Endothelial cell of hepatic sinusoid (primary cell): Measurements from ENCODE around the gene KIF25.

ENCODE experiments used
- in situ Hi-C: cut with HindIII; loops from 2 replicates; pipeline ENCODE4 v1.10.0; 2017; ENCODE audit warnings: low sequenced_read_pairs

KIF25 gene

DNA sequence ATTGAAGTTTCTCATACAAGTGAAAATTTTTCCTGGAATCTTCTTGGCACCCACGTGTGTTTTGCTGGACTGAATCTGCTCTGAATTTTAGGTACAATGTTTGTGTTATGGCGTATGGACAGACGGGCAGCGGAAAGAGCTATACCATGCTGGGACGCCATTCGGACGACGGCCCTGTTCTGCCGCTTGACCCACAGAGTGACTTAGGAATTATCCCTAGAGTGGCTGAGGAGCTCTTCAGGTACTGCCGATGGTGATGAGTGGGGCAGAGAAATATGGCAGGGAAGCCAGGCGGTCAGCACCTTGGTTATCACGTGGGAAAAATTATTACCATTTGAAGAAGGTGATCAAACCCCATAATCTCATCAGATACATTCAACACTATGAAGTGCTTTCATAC is 36.3 kb downstream of the KIF25 start:
- in situ Hi-C loops: loop anchor here (5.0 kb wide), 2 partner anchors 36 to 89 kb away; partner anchors contain the start of gene KIF25

DNA sequence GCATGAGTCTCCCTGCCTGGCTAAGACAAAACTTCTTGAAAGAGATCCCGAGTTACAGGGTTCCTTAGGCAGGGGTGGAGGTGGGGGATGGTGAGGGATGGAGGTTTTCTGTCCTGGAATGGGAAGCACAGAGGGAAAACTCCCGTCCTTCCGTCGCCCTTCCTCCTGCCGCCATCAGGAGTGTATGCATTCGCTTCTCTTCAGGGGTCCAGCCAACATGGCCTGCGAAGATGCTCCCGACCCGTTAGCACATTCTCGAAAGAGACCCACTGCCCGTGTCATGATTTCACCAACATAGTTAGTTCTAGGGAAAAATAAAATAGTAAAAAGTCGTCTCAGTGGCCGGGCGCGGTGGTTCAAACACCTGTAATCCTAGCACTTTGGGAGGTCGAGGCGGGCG is 37.1 kb downstream of the KIF25 start:
- in situ Hi-C loops: loop anchor here (5.0 kb wide), 2 partner anchors 37 to 88 kb away; partner anchors contain the start of gene KIF25

DNA sequence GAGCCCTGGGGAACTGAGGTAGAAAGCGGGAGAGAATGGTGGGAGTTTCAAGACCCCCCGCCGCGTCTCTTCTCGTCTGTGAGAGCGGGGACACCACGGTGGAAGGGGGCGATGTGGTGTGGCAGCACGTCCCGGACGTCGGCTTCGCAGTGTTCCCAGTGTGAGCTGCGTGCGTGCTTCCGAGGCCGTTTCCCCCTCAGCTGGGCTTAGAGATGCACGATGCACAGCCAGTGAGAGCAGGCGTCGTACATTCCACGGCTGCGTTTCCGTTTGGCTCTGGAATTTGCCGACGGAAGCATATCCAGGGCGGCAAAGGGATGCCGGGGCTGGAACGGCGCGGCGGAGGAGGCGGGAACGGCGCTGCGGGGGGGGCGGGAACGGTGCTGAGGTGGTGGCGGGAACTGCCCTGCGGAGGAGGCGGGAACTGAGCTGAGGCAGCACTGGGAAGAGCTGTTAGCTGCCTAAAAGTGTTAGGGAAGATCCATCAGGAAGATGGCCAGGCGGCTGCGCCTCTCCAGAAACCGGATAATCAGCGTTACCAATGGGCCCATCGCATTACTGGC is 37.7 kb downstream of the KIF25 start:
- in situ Hi-C loops: no loop called here

DNA sequence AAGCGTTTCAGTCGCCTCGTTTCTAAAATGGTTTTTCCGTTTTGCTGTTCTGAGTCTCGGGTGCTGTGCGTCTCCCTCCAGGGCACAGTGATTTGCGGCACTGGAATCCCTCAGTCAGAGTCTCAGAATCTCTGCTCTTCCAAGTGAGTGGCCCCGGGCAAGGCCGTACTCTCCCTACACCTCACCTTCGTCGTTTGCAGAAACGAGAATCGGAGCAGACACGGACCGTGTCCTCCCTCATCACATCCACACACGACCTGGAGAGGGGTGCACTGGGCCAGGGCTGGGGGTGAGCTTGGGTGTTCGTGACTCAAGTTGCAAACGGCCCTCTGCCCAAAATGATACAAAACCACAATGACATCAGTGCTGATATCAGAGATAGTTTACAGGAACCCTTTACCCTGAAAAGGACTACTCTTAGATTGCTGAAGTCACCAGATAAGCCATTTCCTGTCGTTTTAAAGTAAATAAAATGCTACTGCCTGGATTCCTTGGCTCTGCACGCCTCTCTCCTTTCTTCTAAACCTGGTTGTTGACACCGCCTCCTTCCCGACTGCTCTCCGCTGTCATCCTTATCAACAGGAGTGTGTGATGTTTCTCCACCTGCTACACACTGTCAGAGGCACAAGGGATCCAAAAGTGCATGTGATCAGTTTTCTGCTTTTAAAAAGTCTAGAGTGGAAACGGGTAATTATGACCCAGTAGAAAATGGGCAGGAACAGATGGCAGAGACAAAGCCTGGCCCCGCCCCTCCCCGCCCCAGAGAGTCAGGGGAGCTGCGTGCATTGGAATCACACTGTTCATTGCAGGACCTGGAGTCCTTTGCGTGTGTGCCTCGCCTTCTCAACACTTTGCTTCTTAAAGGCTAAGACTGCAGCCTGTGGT is 38.4 kb downstream of the KIF25 start:
- in situ Hi-C loops: no loop called here

GRCh38 chr6:168037242-168037641 is 39.8 kb downstream of the KIF25 start:
- in situ Hi-C loops: no loop called here

GRCh38 chr6:168037856-168038255 is 40.4 kb downstream of the KIF25 start:
- in situ Hi-C loops: no loop called here

DNA sequence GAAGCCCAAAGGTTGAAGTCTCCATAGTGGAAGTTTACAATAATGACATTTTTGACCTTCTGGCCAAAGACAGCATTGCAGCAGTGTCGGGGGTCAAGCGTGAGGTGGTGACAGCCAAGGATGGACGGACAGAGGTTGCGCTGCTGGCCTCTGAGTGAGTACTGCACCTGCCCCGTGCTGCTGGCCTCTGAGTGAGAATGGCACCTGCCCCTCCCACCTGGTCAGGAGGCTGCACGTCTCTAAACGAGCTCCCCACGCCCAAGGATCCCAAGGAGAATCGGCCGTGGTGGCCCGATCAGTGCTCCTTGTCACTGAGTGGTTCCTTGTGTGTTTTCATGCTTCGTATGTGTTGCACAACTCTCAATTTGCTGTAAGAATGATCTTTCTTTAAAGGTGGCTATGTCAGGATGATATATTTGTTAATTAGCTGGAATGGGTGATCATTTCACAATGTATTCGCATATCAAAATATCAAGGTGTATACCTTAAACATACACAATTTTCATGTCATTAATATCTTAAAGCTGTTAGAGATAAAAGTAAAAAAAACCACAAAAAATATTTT is 41.2 kb downstream of the KIF25 start:
- in situ Hi-C loops: no loop called here

DNA sequence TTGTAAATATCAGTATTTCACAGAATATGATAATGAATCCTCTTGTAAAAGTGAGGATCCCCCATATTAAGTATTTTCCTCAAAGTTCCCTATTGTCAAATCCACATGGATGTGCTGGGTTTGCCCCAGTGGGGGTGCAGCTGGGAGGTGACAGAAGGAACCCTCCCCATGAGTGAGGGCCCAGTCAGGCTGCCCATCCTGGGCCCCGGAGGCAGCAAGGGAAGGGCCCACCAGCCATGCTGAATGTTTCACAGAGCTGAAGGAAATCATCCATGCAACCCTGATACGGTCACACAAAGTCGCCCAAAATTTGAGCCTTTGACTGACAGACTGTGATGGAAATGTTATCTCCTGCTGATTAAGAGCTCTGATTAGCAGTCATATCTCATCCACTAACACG is 41.8 kb downstream of the KIF25 start:
- in situ Hi-C loops: no loop called here

GRCh38 chr6:168039849-168040248 is 42.4 kb downstream of the KIF25 start:
- in situ Hi-C loops: no loop called here

DNA sequence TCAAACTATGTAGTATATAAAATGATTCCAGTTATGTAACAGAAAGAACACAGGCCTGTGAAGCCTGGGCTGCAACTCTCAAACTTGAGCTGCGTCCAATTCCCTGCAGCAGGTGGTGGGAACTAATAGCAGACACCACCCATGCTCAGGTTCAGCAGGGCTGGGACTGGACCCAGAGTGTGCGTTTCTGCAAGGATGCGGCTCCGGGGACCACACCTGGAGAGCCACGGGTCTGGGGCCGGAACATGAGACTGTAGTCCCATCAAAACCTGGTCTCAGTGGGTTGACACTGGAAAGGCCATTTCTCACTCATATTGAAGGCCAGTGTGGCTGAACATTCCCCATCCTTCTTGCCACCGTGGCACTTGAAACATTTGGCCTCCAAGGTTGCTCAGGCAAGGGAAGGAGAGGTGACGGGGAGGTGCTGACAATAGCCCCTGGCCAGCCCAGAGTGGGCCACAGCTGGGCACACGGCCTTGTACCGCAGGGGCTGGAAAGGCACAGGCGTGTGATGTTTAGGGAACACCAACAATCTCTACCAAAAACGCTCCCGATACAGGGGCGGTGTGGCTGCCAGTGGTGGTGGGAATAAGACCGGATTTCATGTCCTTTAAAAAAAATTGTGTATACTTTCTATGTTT is 43.5 kb downstream of the KIF25 start:
- in situ Hi-C loops: no loop called here

DNA sequence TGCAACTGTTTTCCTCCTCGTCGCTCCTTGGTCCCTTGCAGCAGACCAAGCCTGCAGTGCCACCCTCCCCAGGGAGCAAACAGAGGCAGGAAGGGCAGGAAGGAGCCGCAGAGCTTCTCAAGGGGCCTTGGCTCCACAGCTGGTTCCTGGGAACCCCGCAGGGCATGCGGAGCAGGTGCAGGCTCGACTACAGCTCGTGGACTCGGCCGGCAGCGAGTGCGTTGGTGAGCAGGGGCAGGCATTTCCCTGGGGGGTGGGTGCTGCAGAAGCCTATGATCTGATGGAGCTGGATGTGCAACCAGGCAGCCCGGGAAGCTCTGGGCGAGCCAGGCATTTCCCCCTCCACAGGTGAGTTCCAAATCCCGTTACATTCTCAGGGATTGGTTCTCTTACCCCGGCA is 44.5 kb downstream of the KIF25 start:
- in situ Hi-C loops: no loop called here

- in situ Hi-C loops: no loop called here
Measured at GRCh38 chr6:168042426-168043192, 45.1 kb downstream of the KIF25 start.

GRCh38 chr6:168043193-168043847 is 45.8 kb downstream of the KIF25 start:
- in situ Hi-C loops: no loop called here

GRCh38 chr6:168043848-168044415 is 46.5 kb downstream of the KIF25 start:
- in situ Hi-C loops: no loop called here

GRCh38 chr6:168044521-168045130 is 47.2 kb downstream of the KIF25 start:
- in situ Hi-C loops: no loop called here

- in situ Hi-C loops: no loop called here
Measured at GRCh38 chr6:168045141-168045691, 47.7 kb downstream of the KIF25 start.

- in situ Hi-C loops: no loop called here
Measured at GRCh38 chr6:168045706-168046620, 48.5 kb downstream of the KIF25 start.

DNA sequence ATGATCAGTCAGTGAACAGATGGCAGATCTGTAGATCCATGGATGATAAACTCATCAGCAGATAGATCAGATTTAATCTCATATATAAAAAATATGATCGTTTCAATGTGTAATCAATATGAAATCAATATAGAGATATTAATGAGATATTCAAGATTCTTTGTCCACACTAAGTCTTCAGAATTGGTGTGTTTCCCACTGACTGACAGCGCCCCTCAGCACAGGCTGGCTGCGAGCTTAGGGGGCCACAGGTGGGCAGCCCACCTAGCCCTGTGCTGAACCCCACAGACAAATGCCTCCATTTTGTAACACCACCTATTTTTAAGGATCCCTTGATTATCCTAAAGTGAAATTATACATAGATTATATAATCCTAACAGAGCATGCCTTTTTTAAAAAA is 49.2 kb downstream of the KIF25 start:
- in situ Hi-C loops: no loop called here
